Right cardiac atrium (tissue), 5 donors: Measurements from ENCODE around the gene TTC3. TPM values are rescaled to one million over a fixed set of nuclear protein-coding genes. Genes with fewer than 3 reads are reported as not detected.
"Not testable (repeated sequence)": the region's sequence is repeated elsewhere in the genome, so short reads cannot be mapped to it uniquely, and the experiment has no call there.

Source experiments
- ATAC-seq, 2 donors: fragments of 200-7000 bp; cut with Tn5 transposase; one replicate each; pipeline versions ENCODE4 v1.8.0 to v1.9.1; 2020; ENCODE audit warnings: moderate library complexity in 2 of 2, mild to moderate bottlenecking in 1 of 2
- DNase-seq, 3 donors: peaks; one replicate each; pipeline ENCODE4 v3.0.0-alpha.2; 2020
- H3K27ac ChIP-seq: one replicate; pipeline ENCODE4 v1.5.1; 2013; ENCODE audit warnings: mild to moderate bottlenecking, low read length, control low read depth, moderate library complexity
- H3K27me3 ChIP-seq: one replicate; pipeline ENCODE4 v1.6.1; 2013; ENCODE audit not compliant: control insufficient read depth, insufficient read depth
- H3K4me1 ChIP-seq: one replicate; pipeline ENCODE4 v1.6.1; 2013; ENCODE audit warnings: low read length; ENCODE audit not compliant: control insufficient read depth, insufficient read depth
- H3K4me3 ChIP-seq: one replicate; pipeline ENCODE4 v1.5.1; 2013; ENCODE audit warnings: low read length, control low read depth
- H3K9me3 ChIP-seq: one replicate; pipeline ENCODE4 v1.6.1; 2013; ENCODE audit warnings: low read length; ENCODE audit not compliant: control insufficient read depth
- WGBS: extraction: QIAGEN DNeasy Blood & Tissue Kit; methylation state at CpG from one replicate; pipeline ENCODE4 v1.1.7; 2013; 5-methylcytosine and 5-hydroxymethylcytosine counted together
- intact Hi-C, 4 donors: fragments of 100-400 bp; cut with DNase I; formaldehyde crosslinking; loops; one replicate each; pipeline versions ENCODE4 v1.11.0 to v1.14.0; 2022 to 2023
- polyA plus RNA-seq: library from polyadenylated mRNA; stranded (reverse); fragments of 200-250 nt; gene quantifications from one replicate; pipeline ENCODE4 v1.2.3, GENCODE V29; 2013
- total RNA-seq, 4 donors: library from RNA; stranded (reverse); fragmentation: NEBNext Ultra II Directional; extraction: Animal tissue kit (Norgen Biotek cat#: 25700); gene quantifications; one replicate each; pipeline ENCODE4 v1.2.1, GENCODE V29; 2021
- donor health status: healthy with polysubstance abuse.
- donor health status: DM: no; HTN: yes; CAD: no.
- donor health status: DM: no; HTN: no; CAD: no.
- donor health status: DM: no; HTN: yes; CAD: no; lungs with severe emphysema.
- donor health status: DM: yes; HTN: yes; CAD: no.

Gene TTC3
- total and polyA plus RNA-seq, 5 donors, result 17.9 to 77.8 (median 66.0) TPM

DNA sequence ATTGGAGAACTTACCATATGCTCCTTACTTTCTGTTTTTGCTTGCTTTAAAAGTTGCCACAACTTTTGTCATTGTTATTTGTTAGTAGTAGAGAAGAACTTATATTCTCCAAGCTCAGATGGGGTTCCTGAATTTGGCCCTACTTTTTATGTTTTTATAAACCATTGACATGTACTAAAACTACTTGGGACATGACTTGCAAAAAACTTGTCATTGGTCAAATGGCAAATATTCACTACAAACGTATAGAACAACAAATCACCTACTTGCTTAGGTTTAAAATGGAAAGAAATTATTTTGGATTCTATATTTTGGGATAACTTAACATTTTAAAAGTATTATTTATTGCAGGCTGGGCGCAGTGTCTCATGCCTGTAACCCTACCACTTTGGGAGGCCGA is 32.8 kb upstream of the TTC3 start:
- ATAC-seq (no peak), DNase-seq (no peak)
- Histone ChIP-seq H3K4me1 (no peaks in the 10 kb centered on the region), H3K9me3 (no peaks in the 10 kb centered on the region), H3K27ac (no peak overlapping the region), H3K4me3 (no peak overlapping the region), H3K27me3 (no peaks in the 10 kb centered on the region)
- intact Hi-C loops, result no loop called here
- 88% methylated on average over 3 of the region's 3 CpGs for WGBS

DNA sequence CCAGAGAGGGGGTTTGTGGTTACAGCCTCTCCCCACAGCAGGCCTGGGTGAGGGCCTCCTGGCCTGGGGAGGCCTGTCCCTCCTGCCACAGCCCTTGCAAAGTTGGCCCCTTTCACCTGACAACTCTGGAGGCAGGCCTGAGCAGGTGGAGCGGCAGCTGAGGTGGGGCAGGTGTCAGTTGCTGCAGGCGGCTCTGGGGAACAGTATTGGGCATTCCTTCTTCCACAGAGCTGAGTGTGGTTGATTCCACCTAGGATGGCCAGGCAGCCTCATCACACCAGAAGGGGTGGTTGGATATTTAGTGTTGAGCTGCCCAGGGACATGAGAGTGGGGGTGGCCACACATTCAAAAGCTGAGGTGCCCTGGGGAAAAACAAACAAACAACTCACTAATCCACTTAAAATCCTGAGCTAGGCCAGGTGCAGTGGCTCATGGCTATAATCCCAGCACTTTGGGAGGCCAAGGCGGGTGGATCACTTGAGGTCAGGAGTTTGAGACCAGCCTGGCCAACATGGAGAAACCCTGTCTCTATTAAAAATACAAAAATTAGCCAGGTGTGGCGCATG is 31.3 kb upstream of the TTC3 start:
- intact Hi-C loops, result no loop called here
- Histone ChIP-seq H3K27me3 (no peaks in the 10 kb centered on the region), H3K9me3 (no peaks in the 10 kb centered on the region), H3K27ac (no peak overlapping the region), H3K4me3 (no peak overlapping the region), H3K4me1 (no peaks in the 10 kb centered on the region)
- 96% methylated on average over 4 of the region's 4 CpGs for WGBS
- DNase-seq (no peak), ATAC-seq (no peak)

DNA sequence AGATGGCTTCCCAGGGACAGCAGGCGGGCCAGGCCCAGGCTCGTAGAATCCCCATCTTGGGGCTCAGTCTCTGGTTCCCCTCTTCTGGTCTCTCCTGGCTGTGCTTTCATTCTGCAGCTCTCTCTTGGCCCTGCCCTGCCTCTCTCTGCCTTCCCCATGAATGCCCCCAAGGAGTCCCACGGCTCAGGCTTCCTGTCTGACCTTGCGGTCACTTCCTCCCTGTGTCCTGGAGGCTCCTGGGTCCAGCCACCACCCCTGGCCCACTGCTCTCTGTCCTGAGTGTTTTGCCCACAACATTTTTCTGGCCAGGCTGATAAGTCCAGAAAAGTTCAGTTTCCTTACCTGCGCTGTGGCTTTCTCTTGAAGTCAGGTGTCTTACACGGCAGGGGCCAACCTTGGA is 29.2 kb upstream of the TTC3 start:
- 83% methylated on average over 6 of the region's 6 CpGs for WGBS
- no peaks in the 10 kb centered on the region for H3K4me1 ChIP-seq
- H3K27ac ChIP-seq, result no peak overlapping the region
- no peaks in the 10 kb centered on the region for H3K9me3 ChIP-seq
- no peak overlapping the region for H3K4me3 ChIP-seq
- no peak for DNase-seq
- intact Hi-C loops, result no loop called here
- no peaks in the 10 kb centered on the region for H3K27me3 ChIP-seq
- peak; percentile 36 to 37 for ATAC-seq

DNA sequence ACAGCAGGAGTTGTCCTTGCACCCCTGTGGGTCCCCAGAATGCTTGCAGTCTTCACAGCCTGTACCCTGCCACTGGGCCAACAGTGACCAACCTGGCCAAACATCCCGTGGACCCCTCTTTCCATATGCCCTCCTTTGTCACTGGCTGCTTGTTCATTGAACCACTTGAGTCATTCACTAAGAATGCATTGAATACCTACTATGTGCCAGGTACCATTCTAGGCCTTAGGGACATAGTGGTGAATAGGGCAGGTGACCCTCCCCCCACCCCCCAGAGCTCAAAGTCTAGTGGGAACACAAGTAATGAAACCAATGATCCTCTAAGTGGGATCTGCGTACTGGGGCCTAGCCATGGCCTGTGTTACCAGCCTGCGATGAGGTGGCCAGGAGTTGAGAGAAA is 28.4 kb upstream of the TTC3 start:
- Histone ChIP-seq H3K4me3 (no peak overlapping the region), H3K27me3 (no peaks in the 10 kb centered on the region), H3K4me1 (no peaks in the 10 kb centered on the region), H3K9me3 (no peaks in the 10 kb centered on the region), H3K27ac (no peak overlapping the region)
- ATAC-seq (no peak), DNase-seq (no peak)
- WGBS, result 98% methylated on average over 3 of the region's 3 CpGs
- intact Hi-C loops, result no loop called here

DNA sequence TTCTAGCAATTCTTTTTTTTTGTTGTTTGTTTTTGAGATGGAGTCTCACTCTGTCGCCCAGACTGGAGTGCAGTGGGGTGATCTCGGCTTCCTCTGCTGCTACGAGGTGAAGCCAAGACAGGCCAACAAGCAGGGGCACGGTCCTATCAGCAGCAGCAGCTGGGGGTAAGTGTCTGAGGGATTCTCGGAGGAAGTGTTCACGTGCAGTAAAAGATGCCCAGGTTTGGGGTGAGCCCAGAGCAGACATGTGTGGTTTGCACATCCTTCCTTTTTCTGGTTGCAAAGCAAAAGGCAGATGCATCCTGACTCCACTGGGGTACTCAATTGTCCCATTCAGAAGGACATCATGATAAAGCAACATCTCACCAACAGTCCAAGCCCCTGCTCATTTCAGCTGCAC is 27.9 kb upstream of the TTC3 start:
- Histone ChIP-seq H3K27me3 (no peaks in the 10 kb centered on the region), H3K4me1 (no peaks in the 10 kb centered on the region), H3K27ac (no peak overlapping the region), H3K9me3 (no peaks in the 10 kb centered on the region), H3K4me3 (no peak overlapping the region)
- DNase-seq (no peak), ATAC-seq (no peak)
- intact Hi-C loops, result no loop called here
- WGBS, result 61% methylated on average over 6 of the region's 6 CpGs

DNA sequence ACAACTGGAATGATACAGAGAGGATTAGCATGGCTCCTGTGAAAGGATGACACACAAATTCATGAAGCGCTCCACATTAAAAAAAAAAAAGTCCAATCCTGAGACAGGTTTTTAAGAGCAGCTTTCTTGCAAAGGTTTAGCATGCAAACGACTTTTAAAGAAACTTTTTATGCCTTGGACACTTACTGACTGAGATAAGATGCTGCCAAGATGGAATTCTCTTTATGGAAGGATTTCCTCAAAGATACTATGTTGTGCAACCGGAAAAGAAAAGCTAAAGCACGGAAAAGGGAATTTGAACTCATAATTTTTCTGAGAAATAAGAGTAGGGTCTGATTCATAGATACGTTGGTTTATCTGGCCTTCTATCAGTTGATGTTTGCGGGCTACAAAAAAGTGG is 27.5 kb upstream of the TTC3 start:
- intact Hi-C loops, result no loop called here

DNA sequence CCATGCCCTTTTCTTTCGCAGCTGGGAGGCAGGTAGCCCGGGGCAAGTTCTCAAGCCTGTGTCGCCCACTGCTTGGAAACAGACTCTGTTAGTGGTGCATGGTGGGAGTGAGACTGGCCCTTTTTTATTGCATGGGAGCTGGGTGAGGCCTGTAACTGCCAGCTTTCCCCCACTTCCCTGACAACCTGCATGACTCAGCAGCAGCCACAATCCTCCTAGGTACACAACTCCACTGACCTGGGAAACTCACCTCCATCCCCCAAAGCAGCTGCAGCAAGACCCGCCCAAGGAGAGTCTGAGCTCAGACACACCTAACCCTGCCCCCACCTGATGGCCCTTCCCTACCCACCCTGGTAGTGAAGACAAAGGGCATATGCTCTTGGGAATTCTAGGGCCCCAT is 26.0 kb upstream of the TTC3 start:
- Histone ChIP-seq H3K9me3 (no peaks in the 10 kb centered on the region), H3K4me3 (no peak overlapping the region), H3K4me1 (no peaks in the 10 kb centered on the region), H3K27me3 (no peaks in the 10 kb centered on the region), H3K27ac (no peak overlapping the region)
- no peak for ATAC-seq
- DNase-seq, result no peak
- 94% methylated on average over 4 of the region's 4 CpGs for whole genome bisulfite sequencing
- intact Hi-C loops, result no loop called here

More for the DNA sequence above, 27.5 kb upstream of the TTC3 start:
- H3K4me1 ChIP-seq, result no peaks in the 10 kb centered on the region
- ATAC-seq (no peak), DNase-seq (no peak)
- no peak overlapping the region for H3K4me3 ChIP-seq
- H3K9me3 ChIP-seq, result no peaks in the 10 kb centered on the region
- WGBS, result 52% methylated on average over 6 of the region's 6 CpGs
- no peak overlapping the region for H3K27ac ChIP-seq
- H3K27me3 ChIP-seq, result no peaks in the 10 kb centered on the region

DNA sequence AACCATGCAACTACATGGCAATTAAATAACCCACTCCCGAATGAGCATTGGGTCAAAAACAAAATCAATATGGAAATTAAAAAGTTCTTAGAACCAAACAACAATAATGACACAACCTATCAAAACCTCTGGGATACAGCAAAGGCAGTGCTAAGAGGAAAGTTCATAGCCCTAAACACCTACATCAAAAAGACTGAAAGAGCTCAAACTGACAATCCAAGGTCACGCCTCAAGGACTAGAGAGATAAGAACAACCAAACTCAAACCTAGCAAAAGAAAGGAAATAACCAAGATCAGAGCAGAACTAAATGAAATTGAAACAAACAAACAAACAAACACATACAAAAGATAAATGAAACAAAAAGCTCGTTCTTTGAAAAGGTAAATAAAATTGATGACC is 23.3 kb upstream of the TTC3 start:
- H3K4me3 ChIP-seq, DNase-seq, H3K9me3 ChIP-seq, H3K27ac ChIP-seq, ATAC-seq, intact Hi-C loops, H3K4me1 ChIP-seq, H3K27me3 ChIP-seq: not testable (repeated sequence)
- 63% methylated on average over 3 of the region's 3 CpGs for WGBS

DNA sequence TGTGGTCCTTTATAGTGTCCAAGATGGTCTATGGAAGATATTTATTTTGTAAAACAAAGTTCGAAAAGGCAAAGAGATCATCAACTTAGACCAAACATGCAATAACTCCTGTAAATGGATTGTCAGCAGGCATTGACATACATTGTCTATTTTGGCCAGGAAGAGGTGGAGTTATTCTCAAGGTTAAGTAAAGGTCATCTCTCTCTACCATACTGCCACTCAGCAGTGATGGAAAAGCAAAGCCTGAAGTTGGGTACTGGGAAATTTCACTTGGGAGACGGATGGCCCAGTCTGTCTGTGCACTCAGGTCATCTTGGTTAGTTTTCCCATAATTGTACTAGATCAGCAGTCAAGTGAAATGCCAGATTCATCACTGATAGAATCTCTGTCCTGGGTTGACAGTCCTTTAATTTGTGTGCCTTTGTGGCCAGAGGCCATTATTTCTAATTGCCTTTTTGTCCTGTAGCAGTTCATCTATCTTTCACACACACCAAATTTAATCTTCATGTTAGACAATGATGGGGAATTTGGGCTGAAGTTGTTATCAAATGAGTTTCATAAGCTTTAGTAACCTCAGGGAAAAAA is 17.7 kb upstream of the TTC3 start:
- Histone ChIP-seq H3K4me3 (no peak overlapping the region), H3K9me3 (no peaks in the 10 kb centered on the region), H3K27ac (no peak overlapping the region), H3K4me1 (no peaks in the 10 kb centered on the region), H3K27me3 (no peaks in the 10 kb centered on the region)
- intact Hi-C loops, result no loop called here
- no peak for ATAC-seq
- WGBS, result 83% methylated on average over 2 of the region's 2 CpGs
- DNase-seq, result no peak

DNA sequence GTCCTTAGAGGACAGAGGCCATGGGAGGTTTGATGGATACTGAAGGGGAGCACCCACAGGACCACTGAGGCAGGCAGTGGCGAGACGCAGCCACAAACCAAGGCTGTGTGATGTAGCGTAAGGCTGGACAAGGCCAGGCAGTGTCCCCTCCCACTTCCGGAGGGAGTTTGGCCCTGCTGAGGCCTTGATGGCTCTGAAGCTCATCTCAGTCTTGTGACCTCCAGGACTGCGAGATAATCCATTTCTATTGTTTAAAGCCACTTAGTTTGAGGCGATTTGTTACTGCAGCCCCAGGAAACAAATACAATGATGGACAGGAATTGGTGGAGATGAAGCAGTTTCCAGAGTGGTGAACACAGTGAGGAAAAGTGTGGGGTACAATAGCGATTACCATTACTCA is 15.4 kb upstream of the TTC3 start:
- no peaks in the 10 kb centered on the region for H3K4me1 ChIP-seq
- DNase-seq, result no peak
- WGBS, result 91% methylated on average over 7 of the region's 7 CpGs

DNA sequence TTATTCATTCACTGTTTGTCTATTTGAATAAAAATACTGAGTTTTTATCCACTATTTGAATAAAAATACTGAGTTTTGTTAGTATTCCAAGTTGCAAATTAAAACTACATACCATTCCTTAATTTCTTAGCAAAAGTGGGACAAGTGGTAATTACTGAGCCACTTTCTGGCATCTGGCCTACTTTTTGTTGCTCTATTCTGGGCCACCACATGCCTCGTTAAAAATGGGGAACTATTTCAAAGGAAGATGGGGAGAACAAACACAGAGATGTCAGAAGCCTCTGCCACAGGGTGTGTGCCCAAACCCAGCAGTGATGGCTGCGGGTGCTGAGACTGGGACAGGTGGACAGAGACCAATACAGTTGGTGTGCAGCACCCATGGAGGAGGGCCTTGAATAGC is 14.8 kb upstream of the TTC3 start:
- no peak for DNase-seq
- Histone ChIP-seq H3K27me3 (no peaks in the 10 kb centered on the region), H3K27ac (no peak overlapping the region), H3K4me1 (no peaks in the 10 kb centered on the region), H3K9me3 (no peaks in the 10 kb centered on the region), H3K4me3 (no peak overlapping the region)
- intact Hi-C loops, result no loop called here
- no peak for ATAC-seq
- WGBS, result 65% methylated on average over 2 of the region's 2 CpGs

More for the DNA sequence above, 15.4 kb upstream of the TTC3 start:
- no peak overlapping the region for H3K27ac ChIP-seq
- no peak for ATAC-seq
- H3K9me3 ChIP-seq, result no peaks in the 10 kb centered on the region
- no peak overlapping the region for H3K4me3 ChIP-seq
- no peaks in the 10 kb centered on the region for H3K27me3 ChIP-seq
- intact Hi-C loops, result no loop called here

DNA sequence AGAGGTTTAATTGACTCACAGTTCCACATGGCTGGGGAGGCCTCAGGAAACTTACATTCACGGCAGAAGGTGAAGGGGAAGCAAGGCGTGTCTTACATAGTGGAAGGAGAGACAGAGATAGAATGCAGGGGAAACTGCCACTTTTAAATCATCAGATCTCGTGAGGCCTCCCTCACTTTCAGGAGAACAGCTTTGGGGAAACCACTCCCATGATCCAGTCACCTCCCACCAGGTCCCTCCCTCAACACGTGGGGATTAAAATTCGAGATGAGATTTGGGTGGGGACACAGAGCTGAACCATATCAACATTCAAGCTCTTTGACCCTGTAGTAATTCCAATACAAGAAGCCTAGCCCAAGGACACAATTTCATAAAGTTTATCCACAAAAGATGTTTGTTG is 13.9 kb upstream of the TTC3 start:
- ATAC-seq, result no peak
- 69% methylated on average over 5 of the region's 5 CpGs for WGBS

More for the DNA sequence above, 13.9 kb upstream of the TTC3 start:
- no peaks in the 10 kb centered on the region for H3K27me3 ChIP-seq
- intact Hi-C loops, result no loop called here
- no peaks in the 10 kb centered on the region for H3K4me1 ChIP-seq
- no peak overlapping the region for H3K27ac ChIP-seq
- no peaks in the 10 kb centered on the region for H3K9me3 ChIP-seq
- no peak overlapping the region for H3K4me3 ChIP-seq
- DNase-seq, result no peak
